Muscle of arm (tissue), 12 donors: ENCODE measurements around the gene CRAT. TPM values are rescaled to one million over a fixed set of nuclear protein-coding genes. Genes with fewer than 3 reads are reported as not detected.

Source experiments
- DNase-seq: peaks from one replicate; pipeline ENCODE4 v3.0.0-alpha.2; 2013
- polyA plus RNA-seq, 12 donors: library from polyadenylated mRNA; unstranded; fragments of 120-200 nt; gene quantifications; one replicate each; pipeline ENCODE4 v1.2.1, GENCODE V29; 2013; ENCODE audit not compliant: insufficient read length in 12 of 12

CRAT gene
- polyA plus RNA-seq, 12 donors: 28.9 to 57.4 (median 39.2) TPM; not detected in 1

DNA sequence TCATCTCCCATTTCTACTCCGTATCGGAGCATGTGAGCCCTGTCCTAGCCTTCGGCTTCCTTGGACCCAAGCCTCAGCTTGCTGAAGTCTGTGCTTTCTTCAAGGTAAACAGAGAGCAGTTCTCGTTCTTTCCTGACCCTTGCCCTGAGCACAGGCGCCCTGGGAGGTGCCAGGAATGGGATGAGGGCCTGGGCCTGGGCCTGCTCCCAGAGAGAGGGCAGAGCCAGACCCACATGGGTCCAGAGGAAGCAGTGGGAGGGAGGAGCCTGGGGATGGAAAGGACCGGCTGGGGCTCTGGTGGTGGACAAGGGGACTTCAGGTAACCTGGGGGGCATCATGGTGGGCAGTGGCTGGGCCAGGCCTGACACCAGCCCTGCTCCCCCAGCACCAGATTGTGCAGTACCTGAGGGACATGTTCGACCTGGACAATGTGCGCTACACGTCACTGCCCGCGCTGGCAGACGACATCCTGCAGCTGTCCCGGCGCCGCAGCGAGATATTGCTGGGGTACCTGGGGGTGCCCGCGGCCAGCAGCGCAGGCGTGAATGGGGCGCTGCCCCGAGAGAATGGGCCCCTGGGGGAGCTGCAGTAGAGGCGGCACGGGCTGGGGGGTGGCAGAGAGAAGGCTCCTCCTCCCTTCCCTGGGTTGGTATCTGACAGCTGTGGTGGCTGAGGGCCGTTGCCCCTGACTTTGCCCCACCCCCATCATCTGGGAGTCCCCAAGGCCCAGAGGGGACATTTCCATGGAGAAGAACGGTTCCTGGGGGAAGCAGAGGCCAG, 40.5 kb downstream of the CRAT start:
- DNase-seq: no peak

DNA sequence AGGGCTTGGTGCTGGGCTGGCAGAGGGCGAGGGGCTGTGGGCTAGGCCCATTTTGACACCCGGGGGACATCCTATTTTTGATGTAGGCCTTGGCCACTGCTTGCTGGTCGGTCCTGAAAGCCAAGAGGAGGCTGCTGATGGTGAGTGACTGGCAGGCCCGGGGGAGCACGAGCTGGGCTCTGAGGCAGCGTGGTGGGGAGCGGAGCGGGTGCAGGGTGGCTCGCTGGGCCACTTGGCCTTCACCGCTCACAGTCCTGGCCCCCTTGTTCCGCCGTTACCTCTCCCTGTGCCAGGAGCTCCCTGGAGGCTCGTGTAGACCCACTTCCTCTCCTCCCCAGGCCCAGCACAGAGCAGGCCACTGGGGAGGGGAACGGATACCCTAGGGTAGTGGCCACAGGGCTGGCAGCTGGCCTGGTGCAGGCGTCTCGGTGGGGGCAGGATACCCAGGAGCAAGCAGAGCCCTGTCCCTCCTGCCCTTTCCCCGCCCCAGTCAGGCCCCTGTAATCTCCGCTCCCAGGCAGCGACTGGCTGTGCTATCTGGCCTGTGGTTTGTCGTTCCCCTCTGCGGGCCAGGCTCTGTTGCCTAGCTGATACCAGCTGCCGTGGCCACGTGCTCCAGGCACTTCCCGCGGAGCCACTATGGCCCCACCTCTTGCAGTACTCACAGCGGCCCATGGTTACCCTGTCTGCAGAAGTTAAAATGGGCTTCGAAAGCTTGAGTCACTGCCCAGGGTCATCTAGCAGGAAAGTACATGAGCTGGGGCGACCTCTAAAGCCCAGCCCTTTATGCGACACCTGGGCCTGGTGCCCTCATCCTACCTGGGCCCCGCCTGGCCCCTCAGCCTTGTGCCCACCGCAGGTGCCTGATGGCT, 41.4 kb downstream of the CRAT start:
- peak; percentile 15 for DNase-seq

DNA sequence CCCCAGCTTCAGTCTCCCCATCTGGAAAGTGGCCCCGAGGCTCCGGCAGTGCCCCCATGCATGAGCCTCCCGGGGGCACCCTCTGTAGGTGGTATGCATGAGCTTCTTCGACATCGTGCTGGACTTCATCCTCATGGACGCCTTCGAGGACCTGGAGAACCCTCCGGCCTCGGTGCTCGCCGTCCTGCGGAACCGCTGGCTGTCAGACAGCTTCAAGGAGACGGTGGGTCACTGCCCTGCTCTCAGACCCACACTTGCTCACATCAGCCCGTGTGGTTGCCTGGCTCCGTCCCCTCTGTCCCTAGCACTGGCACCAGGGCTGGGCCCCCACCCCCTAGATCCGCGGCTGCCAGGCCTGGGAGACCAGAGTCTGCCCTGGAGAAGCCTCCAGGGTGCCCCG, 42.5 kb downstream of the CRAT start:
- DNase-seq: no peak

DNA sequence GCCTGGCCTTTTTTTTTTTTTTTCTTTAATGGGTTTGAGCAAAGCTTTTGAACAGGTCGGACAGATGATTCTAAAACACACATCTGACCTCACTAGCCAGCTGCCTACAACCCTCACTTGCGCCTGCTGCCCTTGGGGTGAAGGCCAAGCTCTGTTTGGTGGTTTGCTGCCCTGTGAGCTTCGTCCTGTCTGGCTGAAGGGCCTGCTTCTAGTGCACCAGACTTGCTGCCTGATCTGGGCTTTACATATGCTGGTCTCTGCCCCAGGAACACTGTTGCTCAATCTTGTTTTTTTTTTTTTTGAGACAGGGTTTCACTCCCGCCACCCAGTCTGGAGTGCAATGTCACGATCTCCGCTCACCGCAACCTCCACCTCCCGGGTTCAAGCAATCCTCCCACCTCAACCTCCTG, 46.1 kb downstream of the CRAT start:
- no peak for DNase-seq

DNA sequence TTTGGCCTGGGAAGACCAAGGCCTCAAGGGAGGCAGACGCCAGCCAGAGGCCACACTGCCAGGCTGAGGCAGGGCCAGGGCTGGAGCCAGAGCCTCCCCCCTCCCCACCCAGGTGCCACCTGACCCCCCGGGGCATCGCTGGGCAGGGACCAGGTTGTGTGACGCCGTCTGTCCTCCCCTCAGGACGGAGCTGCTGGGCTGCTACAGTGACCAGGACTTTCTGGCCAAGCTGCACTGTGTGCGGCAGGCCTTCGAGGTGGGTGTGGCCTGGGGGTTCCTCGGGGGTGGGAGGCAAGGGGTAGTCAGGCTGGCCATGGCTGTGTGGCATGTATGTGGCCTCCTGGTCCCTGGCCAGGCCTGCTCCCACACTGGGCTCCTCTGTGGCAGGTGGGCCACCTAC, 47.5 kb downstream of the CRAT start:
- DNase-seq: no peak

DNA sequence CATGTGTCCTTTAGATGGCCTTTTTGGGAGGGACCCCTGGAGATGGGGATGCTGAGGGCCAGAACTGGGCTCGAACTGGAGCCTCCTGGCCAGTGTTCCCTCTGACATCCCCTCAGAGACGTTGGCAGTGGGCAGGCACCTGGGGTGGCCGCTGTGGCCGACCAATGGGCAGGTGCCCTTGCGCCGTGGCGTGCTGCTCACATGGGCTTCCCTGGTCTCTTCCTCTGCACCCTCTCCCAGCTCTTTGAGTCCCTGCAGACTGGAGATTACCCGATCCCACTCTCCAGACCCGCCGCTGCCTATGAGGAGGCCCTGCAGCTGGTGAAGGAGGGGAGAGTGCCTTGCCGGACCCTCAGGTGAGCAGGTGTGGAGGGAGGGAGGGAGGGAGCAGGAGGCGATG, 49.6 kb downstream of the CRAT start:
- DNase-seq: no peak

DNA sequence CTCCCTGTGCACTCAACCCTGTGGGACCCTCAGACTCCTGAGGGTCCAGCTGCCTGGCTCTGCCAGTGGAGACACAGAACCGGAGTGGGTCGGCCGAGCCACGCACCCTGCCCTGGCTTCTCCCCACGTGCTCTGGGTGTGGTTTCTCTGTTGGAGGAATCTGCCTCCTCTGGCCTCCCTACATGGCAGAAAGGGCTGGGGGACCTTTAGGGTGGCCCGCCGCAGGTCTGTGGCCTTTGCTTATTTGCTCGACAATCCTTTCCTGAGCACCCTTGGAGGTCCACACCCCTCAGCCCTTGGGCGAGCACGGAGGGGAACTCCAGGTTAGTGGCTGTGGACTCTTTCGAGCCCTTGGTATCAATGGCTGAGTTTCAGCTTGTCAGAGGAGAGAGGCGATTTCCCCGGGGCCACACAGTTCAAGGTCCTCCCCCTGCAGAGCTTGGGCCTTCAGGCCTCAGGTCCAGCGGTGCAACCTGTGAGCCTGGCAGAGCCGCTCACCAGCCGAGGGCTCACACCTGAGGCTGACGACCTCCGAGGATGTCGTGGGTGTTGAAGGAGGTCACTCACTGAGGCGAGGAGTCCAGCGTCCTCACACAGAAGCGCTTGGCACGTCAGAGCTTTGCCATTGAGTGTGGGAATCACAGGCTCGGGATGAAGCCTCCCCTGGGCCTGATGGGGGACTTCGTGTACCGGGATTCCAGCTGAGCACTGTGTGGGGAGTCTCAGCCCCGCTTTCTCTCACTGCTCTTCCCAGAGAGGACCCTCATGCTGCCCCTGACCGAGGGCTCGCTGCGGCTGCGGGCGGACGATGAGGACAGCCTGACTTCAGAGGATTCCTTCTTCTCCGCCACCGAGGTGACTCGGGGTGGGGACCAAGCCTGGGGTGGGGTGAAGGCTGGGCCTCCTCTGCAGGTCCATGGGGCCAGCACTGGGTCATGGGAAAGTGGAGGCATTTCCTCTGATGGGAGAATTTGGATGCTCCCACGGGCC, 50.5 kb downstream of the CRAT start:
- no peak for DNase-seq

DNA sequence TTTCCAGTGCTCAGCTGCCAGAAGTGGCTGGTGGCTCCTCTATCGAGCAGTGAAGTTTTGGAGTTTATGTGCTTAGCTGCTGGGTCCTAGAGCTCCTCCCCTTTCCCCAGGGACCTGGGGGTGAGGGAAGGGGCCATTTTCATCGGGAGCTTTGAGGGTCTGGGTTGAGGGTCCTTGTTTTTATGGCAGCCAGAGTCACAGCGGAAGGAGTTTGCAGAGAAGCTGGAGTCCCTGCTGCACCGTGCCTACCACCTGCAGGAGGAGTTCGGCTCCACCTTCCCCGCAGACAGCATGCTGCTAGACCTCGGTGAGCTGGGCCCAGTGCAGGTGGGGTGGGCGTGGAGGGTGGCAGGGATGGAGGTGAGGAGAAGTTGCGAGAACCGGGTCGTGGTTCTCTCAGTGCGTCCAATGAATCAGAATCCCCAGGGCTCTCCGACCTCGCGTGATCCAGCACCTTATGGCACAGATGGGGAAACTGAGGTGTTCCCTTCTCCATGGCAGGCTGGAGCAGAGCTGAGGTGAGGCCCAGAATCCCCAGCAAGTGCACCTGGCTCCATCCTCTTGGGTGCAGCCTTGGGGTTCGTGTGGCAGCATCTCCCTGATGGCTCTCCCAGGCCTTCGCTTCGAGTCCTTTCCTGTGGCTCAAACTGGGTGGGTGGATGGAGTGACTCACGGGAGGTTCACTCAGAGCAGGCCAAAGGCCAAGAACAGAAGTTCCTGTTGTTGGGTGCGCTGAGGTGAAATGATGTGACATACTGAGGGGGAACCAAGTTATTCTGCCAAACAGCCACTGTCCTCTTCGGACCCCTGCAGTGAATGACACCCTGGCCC, 51.4 kb downstream of the CRAT start:
- DNase-seq: no peak

DNA sequence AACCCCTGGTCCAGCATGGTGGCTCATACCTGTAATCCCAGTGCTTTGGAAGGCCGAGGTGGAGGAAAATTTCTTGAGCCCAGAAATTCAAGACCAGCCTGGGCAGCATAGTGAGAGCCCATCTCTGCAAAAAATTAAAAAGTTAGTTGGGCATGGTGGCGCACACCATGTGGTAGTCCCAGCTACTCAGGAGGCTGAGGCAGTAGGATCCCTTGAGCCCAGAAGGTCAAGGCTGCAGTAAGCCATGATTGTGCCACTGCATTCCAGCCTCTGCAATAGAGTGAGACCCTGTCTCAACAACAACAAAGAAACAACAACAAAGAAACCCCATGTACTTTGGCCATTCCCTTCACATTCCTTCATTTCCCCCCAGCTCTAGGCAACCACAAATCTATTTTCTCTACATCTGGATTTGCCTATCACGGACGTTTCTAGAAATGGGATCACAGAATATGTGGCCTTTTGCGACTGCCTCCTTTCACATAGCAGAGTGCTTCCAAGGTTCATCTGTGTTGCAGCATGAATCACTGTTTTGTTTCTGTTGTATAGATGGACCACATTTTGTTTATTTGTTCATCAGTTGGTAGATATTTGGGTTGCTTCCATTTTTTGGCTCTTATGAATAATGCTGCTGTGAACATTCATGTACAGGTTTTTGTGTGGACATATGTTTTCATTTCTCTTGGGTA, 56.3 kb downstream of the CRAT start:
- no peak for DNase-seq

DNA sequence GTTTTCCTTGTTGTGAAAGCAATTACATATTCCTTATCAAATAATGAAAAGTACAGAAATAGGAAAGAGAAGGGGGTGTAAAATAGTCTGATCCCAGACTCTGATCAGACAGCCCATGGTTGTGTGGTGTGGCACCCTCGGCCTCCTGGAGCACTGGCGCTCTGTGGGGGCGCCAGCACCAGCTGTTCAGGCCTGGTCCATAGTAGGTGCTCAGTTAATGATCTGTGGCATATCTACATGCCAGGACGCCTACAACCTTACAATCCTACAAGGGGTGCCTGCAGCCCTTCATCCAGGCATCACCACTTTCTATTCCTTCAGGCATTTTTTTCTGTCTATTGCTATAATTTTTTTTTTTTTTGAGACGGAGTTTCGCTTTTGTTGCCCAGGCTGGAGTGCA, 57.6 kb downstream of the CRAT start:
- DNase-seq: no peak

DNA sequence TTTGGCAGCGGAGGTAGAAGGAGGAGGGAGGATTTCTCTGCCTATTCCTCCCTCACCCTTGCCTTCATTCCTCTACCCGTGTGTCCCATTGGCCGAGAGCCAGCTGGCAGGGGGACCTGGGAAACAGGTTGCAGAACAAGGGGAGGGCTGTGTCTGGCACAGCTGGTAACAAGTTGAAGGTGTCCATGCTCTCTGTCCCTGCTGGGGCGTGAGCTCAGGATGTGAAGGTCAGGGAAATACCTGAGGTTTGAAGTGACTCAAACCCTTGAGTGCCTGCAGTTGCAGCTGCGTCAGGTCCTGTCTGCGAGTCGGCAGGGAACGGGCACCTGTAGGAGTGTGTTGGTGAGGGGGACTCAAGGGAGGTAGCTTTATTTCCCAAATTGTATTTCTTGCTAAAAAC, 58.0 kb downstream of the CRAT start:
- no peak for DNase-seq

Other genes with a start within 250 kb of the CRAT start
- 1 to 10 TPM in 10 of 12 donors, not detected in 2; 4.0 to 7.5 (median 5.3) TPM for gene KYAT1, start 228.8 kb downstream of the CRAT start, polyA plus RNA-seq
- gene LRRC8A, start 228.7 kb downstream of the CRAT start, polyA plus RNA-seq: 10 to 100 TPM in 11 of 12 donors, not detected in 1; 15.2 to 24.4 (median 21.5) TPM
- gene PHYHD1, start 189.8 kb downstream of the CRAT start, polyA plus RNA-seq: 10 to 100 TPM in 11 of 12 donors, not detected in 1; 30.7 to 50.2 (median 39.8) TPM
- gene DOLK, start 163.2 kb downstream of the CRAT start, polyA plus RNA-seq: 10 to 100 TPM in 2 of 12 donors, 1 to 10 TPM in 9, not detected in 1; 6.8 to 10.6 (median 8.4) TPM
- 10 to 100 TPM in 11 of 12 donors, not detected in 1; 23.3 to 44.2 (median 34.2) TPM for gene NUP188, start 163.1 kb downstream of the CRAT start, polyA plus RNA-seq
- gene SH3GLB2, start 82.5 kb downstream of the CRAT start, polyA plus RNA-seq: 10 to 100 TPM in 11 of 12 donors, not detected in 1; 44.2 to 80.0 (median 61.7) TPM
- 10 to 100 TPM in 10 of 12 donors, 1 to 10 TPM in 1, not detected in 1; 9.6 to 21.6 (median 13.6) TPM for gene MIGA2, start 74.2 kb downstream of the CRAT start, polyA plus RNA-seq
- 10 to 100 TPM in 6 of 12 donors, 1 to 10 TPM in 5, not detected in 1; 7.8 to 16.3 (median 10.1) TPM for gene DOLPP1, start 29.7 kb downstream of the CRAT start, polyA plus RNA-seq
- 100 to 1,000 TPM in 9 of 12 donors, 10 to 100 TPM in 2, not detected in 1; 73.2 to 155 (median 116) TPM for gene PTPA, start 622 bp upstream of the CRAT start, polyA plus RNA-seq
- 10 to 100 TPM in 1 of 12 donors, 1 to 10 TPM in 10, not detected in 1; 2.3 to 10.3 (median 3.1) TPM for gene IER5L, start 67.5 kb upstream of the CRAT start, polyA plus RNA-seq